ENCODE results near the gene KCNK7. TPM values are rescaled to one million over a fixed set of nuclear protein-coding genes. Genes with fewer than 3 reads are reported as not detected.

KCNK7 gene
- polyA plus RNA-seq, 1 of the 3 experiments (the other 2 are of a cell fraction), result 0.58 TPM

DNA sequence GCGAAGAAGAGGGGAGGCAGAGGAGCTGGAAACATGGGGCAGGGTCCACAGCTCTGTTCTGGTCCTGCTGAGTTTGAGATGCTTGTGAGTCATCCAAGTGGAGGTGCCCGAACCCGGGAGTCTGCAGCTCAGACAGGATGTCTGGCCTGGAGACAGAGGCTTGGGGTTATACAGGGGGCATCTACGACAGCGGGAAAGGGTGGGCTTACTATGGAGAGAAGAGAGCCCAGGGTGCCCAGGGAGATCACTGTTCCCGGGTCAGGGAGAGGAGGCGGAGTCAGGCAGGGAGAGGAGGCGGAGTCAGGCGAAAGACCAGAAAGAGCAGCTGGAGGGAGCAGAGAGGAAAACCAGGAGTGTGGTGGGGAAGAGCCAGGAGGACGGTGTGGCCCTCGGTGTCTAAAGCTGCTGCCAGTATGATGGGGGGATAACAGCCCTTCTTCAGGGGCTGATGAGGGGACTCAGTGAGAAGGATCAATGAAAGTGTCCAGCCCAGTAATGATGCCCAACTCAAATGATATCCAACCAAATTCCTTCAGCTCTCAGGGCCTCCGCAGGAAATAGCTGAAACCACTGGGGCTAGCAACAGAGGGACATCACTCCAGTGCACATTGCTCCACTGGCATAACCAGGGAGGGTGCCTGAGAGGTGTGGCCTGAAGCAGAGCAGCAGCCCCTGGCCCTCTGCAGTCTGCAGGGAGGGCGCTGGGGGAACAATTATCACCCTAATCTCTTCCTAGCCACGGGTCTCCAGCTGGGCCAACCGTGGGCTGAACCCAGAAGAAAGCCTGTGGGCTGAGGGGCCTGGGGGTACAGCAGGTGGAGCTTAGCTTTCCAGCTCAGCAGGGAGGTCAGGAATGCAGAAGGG is 34.8 kb downstream of the KCNK7 start:
- POLR2A ChIA-PET, result interaction anchor here (1.0 to 3.3 kb wide), 9 partner anchors 10 to 426 kb away, joined by 3 to 12 read pairs (median 4); partner anchors contain the start of genes FAM89B, MALAT1, RNASEH2C and SCYL1
- Histone ChIP-seq H3K36me3 (replicated peaks in 1 of 2; ENCODE audit: control insufficient read depth in 1 of 2, insufficient read depth in 2 of 2, low read length in 1 of 2) (no peaks in the 10 kb centered on the region), H4K20me1 (ENCODE audit: insufficient read depth) (no peaks in the 10 kb centered on the region), H3K4me1 (ENCODE audit: control insufficient read depth in 1 of 2, insufficient read depth in 2 of 2, low read depth in 1 of 2, low read length in 1 of 2) (peaks cover 47 to 52% of the 10 kb centered on the region in 2 experiments), H3K4me2 (peak overlapping the region; percentile 91), H3K9me3 (no peaks in the 10 kb centered on the region), H3K27me3 (ENCODE audit: insufficient read depth) (no peaks in the 10 kb centered on the region), H3K9ac (peak overlapping the region; percentile 87), H3K9me2 (no peaks in the 10 kb centered on the region), H3K27ac (ENCODE audit: low read depth in 2 of 2, low read length in 1 of 2) (peak overlapping the region; percentile 97), H3F3A (replicated peaks; ENCODE audit: insufficient read depth) (peaks cover 57% of the 10 kb centered on the region), H3K4me3 (ENCODE audit: low read depth in 2 of 2, low read length in 1 of 2) (peak overlapping the region in 1 of 2 experiments; percentile 55; a peak in 2 of 4 replicates), H2AFZ (ENCODE audit: low read depth) (peak overlapping the region; percentile 71; the same call in 1 of the 2 replicates), H3K79me2 (ENCODE audit: insufficient read depth) (peaks cover 26% of the 10 kb centered on the region)
- CTCF ChIA-PET, result interaction anchor here (0.6 to 6.4 kb wide), 11 partner anchors 9 to 231 kb away, joined by 3 to 69 read pairs (median 5); partner anchors contain the start of genes EHBP1L1, FAM89B, SCYL1 and ZNRD2
- 4% methylated on average over 14 of the region's 15 CpGs for WGBS (ENCODE audit: low lambda C conversion rate)
- DNase-seq, result peak; percentile 84
- TF ChIP-seq TCF12 (IDR thresholded peaks at IDR 0.05), result 0 out of 2 replicates have a peak, but pooled peaks have one; percentile 32
- peak; percentile 97; the same call in 1 of the 2 replicates for TF ChIP-seq RXRA (IDR thresholded peaks at IDR 0.05; ENCODE audit: borderline replicate concordance, low read depth)
- TF ChIP-seq, protein P1, sequence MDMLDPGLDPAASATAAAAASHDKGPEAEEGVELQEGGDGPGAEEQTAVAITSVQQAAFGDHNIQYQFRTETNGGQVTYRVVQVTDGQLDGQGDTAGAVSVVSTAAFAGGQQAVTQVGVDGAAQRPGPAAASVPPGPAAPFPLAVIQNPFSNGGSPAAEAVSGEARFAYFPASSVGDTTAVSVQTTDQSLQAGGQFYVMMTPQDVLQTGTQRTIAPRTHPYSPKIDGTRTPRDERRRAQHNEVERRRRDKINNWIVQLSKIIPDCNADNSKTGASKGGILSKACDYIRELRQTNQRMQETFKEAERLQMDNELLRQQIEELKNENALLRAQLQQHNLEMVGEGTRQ (IDR thresholded peaks at IDR 0.05; ENCODE audit: borderline replicate concordance, low read depth, low read length), result no peak
- TF ChIP-seq FOXM1 (IDR thresholded peaks at IDR 0.05; ENCODE audit: low read depth), result no peak
- TF ChIP-seq POLR2AphosphoS5 (IDR thresholded peaks at IDR 0.05; ENCODE audit: low read depth, low read length), result no peak
- no peak for TF ChIP-seq GABPA (IDR thresholded peaks at IDR 0.05; ENCODE audit: low read depth)
- TF ChIP-seq SMC3 (IDR thresholded peaks at IDR 0.05; ENCODE audit: low read depth, low read length), result no peak
- TF ChIP-seq, protein P2, sequence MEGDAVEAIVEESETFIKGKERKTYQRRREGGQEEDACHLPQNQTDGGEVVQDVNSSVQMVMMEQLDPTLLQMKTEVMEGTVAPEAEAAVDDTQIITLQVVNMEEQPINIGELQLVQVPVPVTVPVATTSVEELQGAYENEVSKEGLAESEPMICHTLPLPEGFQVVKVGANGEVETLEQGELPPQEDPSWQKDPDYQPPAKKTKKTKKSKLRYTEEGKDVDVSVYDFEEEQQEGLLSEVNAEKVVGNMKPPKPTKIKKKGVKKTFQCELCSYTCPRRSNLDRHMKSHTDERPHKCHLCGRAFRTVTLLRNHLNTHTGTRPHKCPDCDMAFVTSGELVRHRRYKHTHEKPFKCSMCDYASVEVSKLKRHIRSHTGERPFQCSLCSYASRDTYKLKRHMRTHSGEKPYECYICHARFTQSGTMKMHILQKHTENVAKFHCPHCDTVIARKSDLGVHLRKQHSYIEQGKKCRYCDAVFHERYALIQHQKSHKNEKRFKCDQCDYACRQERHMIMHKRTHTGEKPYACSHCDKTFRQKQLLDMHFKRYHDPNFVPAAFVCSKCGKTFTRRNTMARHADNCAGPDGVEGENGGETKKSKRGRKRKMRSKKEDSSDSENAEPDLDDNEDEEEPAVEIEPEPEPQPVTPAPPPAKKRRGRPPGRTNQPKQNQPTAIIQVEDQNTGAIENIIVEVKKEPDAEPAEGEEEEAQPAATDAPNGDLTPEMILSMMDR (IDR thresholded peaks at IDR 0.05), result no peak
- TF ChIP-seq, protein P3, sequence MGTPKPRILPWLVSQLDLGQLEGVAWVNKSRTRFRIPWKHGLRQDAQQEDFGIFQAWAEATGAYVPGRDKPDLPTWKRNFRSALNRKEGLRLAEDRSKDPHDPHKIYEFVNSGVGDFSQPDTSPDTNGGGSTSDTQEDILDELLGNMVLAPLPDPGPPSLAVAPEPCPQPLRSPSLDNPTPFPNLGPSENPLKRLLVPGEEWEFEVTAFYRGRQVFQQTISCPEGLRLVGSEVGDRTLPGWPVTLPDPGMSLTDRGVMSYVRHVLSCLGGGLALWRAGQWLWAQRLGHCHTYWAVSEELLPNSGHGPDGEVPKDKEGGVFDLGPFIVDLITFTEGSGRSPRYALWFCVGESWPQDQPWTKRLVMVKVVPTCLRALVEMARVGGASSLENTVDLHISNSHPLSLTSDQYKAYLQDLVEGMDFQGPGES (IDR thresholded peaks at IDR 0.05; ENCODE audit: low read depth, low read length), result no peak
- TF ChIP-seq CHD2 (IDR thresholded peaks at IDR 0.05; ENCODE audit: low read length, partially characterized antibody), result peak; percentile 24
- no peak for TF ChIP-seq RAD21 (IDR thresholded peaks at IDR 0.05; ENCODE audit: low read length)
- TF ChIP-seq, protein P4, sequence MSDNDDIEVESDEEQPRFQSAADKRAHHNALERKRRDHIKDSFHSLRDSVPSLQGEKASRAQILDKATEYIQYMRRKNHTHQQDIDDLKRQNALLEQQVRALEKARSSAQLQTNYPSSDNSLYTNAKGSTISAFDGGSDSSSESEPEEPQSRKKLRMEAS (IDR thresholded peaks at IDR 0.05; ENCODE audit: low read depth), result no peak
- TF ChIP-seq GATA2 (CRISPR knock-in tag; IDR thresholded peaks at IDR 0.05), result peak; percentile 66
- no peak for TF ChIP-seq EZH2phosphoT487 (IDR thresholded peaks at IDR 0.05; ENCODE audit: borderline replicate concordance, low read depth)
- no peak for TF ChIP-seq YY1 (IDR thresholded peaks at IDR 0.05; ENCODE audit: low read depth)
- peak; percentile 67; the same call in 1 of the 2 replicates for TF ChIP-seq FOSL2 (IDR thresholded peaks at IDR 0.05; ENCODE audit: borderline replicate concordance, low read depth)
- TF ChIP-seq, protein P5, sequence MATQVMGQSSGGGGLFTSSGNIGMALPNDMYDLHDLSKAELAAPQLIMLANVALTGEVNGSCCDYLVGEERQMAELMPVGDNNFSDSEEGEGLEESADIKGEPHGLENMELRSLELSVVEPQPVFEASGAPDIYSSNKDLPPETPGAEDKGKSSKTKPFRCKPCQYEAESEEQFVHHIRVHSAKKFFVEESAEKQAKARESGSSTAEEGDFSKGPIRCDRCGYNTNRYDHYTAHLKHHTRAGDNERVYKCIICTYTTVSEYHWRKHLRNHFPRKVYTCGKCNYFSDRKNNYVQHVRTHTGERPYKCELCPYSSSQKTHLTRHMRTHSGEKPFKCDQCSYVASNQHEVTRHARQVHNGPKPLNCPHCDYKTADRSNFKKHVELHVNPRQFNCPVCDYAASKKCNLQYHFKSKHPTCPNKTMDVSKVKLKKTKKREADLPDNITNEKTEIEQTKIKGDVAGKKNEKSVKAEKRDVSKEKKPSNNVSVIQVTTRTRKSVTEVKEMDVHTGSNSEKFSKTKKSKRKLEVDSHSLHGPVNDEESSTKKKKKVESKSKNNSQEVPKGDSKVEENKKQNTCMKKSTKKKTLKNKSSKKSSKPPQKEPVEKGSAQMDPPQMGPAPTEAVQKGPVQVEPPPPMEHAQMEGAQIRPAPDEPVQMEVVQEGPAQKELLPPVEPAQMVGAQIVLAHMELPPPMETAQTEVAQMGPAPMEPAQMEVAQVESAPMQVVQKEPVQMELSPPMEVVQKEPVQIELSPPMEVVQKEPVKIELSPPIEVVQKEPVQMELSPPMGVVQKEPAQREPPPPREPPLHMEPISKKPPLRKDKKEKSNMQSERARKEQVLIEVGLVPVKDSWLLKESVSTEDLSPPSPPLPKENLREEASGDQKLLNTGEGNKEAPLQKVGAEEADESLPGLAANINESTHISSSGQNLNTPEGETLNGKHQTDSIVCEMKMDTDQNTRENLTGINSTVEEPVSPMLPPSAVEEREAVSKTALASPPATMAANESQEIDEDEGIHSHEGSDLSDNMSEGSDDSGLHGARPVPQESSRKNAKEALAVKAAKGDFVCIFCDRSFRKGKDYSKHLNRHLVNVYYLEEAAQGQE (IDR thresholded peaks at IDR 0.05; ENCODE audit: low read depth, low read length), result no peak
- 0 out of 2 replicates have a peak, but pooled peaks have one; percentile 26 for TF ChIP-seq NFIC (IDR thresholded peaks at IDR 0.05; ENCODE audit: borderline replicate concordance)
- TF ChIP-seq, protein P6, sequence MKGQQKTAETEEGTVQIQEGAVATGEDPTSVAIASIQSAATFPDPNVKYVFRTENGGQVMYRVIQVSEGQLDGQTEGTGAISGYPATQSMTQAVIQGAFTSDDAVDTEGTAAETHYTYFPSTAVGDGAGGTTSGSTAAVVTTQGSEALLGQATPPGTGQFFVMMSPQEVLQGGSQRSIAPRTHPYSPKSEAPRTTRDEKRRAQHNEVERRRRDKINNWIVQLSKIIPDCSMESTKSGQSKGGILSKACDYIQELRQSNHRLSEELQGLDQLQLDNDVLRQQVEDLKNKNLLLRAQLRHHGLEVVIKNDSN (IDR thresholded peaks at IDR 0.05; ENCODE audit: borderline replicate concordance, low read depth), result no peak
- peak; percentile 46; the same call in 1 of the 2 replicates for TF ChIP-seq RCOR1 (IDR thresholded peaks at IDR 0.05; ENCODE audit: low read length)

Measured in SK-N-SH (cell line).